Psoas muscle (tissue), 8 donors: ENCODE results near the gene NOD2. TPM values are rescaled to one million over a fixed set of nuclear protein-coding genes. Genes with fewer than 3 reads are reported as not detected.
A peak's percentile ranks its signal among the peaks of the same experiment; 100 is the strongest.

Source experiments
- ATAC-seq, 4 donors: fragments of 200-7000 bp; cut with Tn5 transposase; one replicate each; pipeline ENCODE4 v1.9.1; 2020; ENCODE audit warnings: moderate library complexity in 3 of 4, mild to moderate bottlenecking in 2 of 4
- DNase-seq, 2 donors: peaks; one replicate each; pipeline ENCODE4 v3.0.0-alpha.2; 2020
- H3K27ac ChIP-seq: fragments of 200-600 bp; one replicate; pipeline ENCODE4 v1.8.0; 2022
- H3K27me3 ChIP-seq, 3 donors: fragments of 200-600 bp in 1 of 3; one replicate each; pipeline versions ENCODE4 v1.6.1 to v1.8.0; 2013 to 2022; ENCODE audit warnings: low read length in 2 of 3, mild to moderate bottlenecking in 2 of 3, moderate library complexity in 1 of 3; ENCODE audit not compliant: insufficient read depth in 3 of 3
- H3K36me3 ChIP-seq, 2 donors: fragments of 200-600 bp in 1 of 2; one replicate each; pipeline versions ENCODE4 v1.6.1 to v1.8.0; 2013 to 2022; ENCODE audit warnings: low read depth in 1 of 2, mild to moderate bottlenecking in 1 of 2, moderate library complexity in 1 of 2; ENCODE audit not compliant: insufficient read depth in 1 of 2
- H3K4me1 ChIP-seq: fragments of 200-600 bp; one replicate; pipeline ENCODE4 v1.8.0; 2022
- H3K4me3 ChIP-seq: fragments of 200-600 bp; one replicate; pipeline ENCODE4 v1.8.0; 2022; ENCODE audit warnings: mild to moderate bottlenecking
- H3K9me3 ChIP-seq: fragments of 200-600 bp; one replicate; pipeline ENCODE4 v1.8.0; 2022
- WGBS, 3 donors: extraction: QIAGEN DNeasy Blood & Tissue Kit; methylation state at CpG; one replicate each; pipeline versions ENCODE4 v1.1.6 to v1.1.7; 2013; 5-methylcytosine and 5-hydroxymethylcytosine counted together
- intact Hi-C, 2 donors: fragments of 100-400 bp; cut with DNase I; formaldehyde crosslinking; loops; one replicate each; pipeline versions ENCODE4 v1.11.0 to v1.14.2; 2022
- polyA plus RNA-seq, 3 donors: library from polyadenylated mRNA; stranded (reverse); fragments of 200-250 nt; gene quantifications; one replicate each; pipeline ENCODE4 v1.2.3, GENCODE V29; 2013
- total RNA-seq, 4 donors: library from RNA; stranded (reverse); fragmentation: NEBNext Ultra II Directional in 2 of 4; extraction: Animal tissue kit (Norgen Biotek cat#: 25700) in 2 of 4; gene quantifications; one replicate each; pipeline versions ENCODE4 v1.2.1 to v1.2.4, GENCODE V29; 2021 to 2023
- TF ChIP-seq, protein P1 (sequence below): fragments of 200-600 bp; IDR thresholded peaks from one replicate; pipeline ENCODE4 v1.8.0; 2022; ENCODE audit warnings: antibody characterized with exemption
- donor health status: healthy with polysubstance abuse.
- donor health status: DM: no; HTN: no; CAD: no; lungs with moderate emphysema.
- donor health status: Bipolar disorder and iron deficiency.
- donor health status: healthy.
- donor health status: DM: yes; HTN: yes; CAD: no.
- donor health status: DM: no; HTN: no; CAD: no.
- donor health status: DM: no; HTN: no; CAD: no.
- donor health status: DM: yes; HTN: yes; CAD: no.

NOD2 gene
- total and polyA plus RNA-seq, 7 donors: 0.07 to 0.74 (median 0.25) TPM

DNA sequence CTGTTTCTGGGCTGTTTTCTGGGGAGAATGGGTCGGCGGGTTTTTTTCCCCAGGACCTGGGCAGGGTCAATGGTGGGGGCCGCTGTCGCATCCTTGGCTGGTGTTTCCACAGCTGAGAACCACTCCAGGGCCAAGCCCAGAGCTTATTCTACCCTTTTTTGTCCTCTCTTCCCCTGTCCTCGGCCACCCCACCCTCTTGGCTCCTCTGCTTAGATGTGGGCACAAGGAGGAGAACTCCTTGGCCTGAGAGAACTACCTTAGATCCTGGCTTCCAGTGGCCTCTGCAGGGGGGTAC lies 4.0 kb downstream of the NOD2 start:
- no peaks in the 10 kb centered on the region for H3K9me3 ChIP-seq
- H3K4me1 ChIP-seq: peaks cover 39% of the 10 kb centered on the region
- intact Hi-C loops: loop anchor here in 1 of 2 donors (10.0 kb wide), 1 partner anchor 107 kb away; no protein-coding TSS in a partner anchor
- no peaks in the 10 kb centered on the region for H3K36me3 ChIP-seq
- TF ChIP-seq, protein P1, sequence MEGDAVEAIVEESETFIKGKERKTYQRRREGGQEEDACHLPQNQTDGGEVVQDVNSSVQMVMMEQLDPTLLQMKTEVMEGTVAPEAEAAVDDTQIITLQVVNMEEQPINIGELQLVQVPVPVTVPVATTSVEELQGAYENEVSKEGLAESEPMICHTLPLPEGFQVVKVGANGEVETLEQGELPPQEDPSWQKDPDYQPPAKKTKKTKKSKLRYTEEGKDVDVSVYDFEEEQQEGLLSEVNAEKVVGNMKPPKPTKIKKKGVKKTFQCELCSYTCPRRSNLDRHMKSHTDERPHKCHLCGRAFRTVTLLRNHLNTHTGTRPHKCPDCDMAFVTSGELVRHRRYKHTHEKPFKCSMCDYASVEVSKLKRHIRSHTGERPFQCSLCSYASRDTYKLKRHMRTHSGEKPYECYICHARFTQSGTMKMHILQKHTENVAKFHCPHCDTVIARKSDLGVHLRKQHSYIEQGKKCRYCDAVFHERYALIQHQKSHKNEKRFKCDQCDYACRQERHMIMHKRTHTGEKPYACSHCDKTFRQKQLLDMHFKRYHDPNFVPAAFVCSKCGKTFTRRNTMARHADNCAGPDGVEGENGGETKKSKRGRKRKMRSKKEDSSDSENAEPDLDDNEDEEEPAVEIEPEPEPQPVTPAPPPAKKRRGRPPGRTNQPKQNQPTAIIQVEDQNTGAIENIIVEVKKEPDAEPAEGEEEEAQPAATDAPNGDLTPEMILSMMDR: no peak
- no peak for ATAC-seq
- WGBS, 3 donors: 89 to 99% (median 93%) methylated on average over 5 of the region's 5 CpGs
- H3K4me3 ChIP-seq: no peak overlapping the region
- DNase-seq: no peak
- peak overlapping the region; percentile 67 for H3K27ac ChIP-seq
- no peaks in the 10 kb centered on the region for H3K27me3 ChIP-seq

DNA sequence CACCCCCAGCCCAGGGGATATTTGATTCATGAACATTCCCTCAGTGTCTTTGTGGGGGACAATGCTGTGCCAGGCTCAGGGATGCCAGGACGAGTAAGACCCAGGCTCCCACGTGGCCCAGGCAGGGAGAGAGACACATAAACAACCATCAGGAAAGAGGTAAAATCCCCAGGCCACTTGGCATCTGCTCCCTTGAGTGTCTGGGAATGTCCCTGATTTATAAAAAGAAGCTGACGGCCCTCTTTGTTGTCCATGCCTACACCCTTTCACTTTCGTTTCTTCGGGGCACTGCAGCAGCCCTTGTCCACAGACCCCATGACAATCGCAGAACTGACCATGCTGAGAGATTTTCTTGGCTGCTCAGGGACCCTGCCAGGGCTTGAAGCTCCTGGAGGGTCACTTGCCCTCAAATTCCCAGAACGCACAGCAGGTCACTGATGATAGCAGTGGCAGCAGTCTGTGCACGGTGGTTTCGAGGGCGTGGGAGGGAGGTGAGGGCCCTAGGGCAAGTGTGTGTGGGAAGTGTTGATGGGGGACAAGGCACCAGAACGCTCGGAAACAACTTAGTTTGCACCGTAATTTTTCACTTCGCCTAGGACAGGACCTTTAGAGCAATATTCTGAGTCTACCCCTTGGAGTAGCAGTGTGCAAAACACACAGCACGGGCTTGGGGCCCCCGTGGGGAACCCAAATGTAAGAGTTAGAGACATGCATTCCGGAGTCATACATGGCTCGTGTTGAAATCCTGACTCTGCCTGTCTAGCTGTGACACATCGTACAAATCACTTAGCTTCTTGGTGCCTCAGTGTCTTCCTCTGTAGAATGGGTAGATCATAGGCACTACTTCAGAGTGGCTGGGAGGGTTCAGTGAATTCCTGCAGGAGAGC lies 4.7 kb downstream of the NOD2 start:
- 30 to 45% (median 31%) methylated on average over 19 of the region's 19 CpGs for WGBS, 3 donors
- no peaks in the 10 kb centered on the region for H3K27me3 ChIP-seq
- ATAC-seq (peak; percentile 60 to 79 (median 72)), DNase-seq (no peak)
- TF ChIP-seq, protein P1: no peak
- intact Hi-C loops: loop anchor here in 1 of 2 donors (10.0 kb wide), 1 partner anchor 107 kb away; no protein-coding TSS in a partner anchor
- H3K27ac ChIP-seq: peak overlapping the region; percentile 67
- peaks cover 46% of the 10 kb centered on the region for H3K4me1 ChIP-seq
- no peaks in the 10 kb centered on the region for H3K9me3 ChIP-seq
- H3K36me3 ChIP-seq: no peaks in the 10 kb centered on the region
- H3K4me3 ChIP-seq: peak overlapping the region; percentile 58

DNA sequence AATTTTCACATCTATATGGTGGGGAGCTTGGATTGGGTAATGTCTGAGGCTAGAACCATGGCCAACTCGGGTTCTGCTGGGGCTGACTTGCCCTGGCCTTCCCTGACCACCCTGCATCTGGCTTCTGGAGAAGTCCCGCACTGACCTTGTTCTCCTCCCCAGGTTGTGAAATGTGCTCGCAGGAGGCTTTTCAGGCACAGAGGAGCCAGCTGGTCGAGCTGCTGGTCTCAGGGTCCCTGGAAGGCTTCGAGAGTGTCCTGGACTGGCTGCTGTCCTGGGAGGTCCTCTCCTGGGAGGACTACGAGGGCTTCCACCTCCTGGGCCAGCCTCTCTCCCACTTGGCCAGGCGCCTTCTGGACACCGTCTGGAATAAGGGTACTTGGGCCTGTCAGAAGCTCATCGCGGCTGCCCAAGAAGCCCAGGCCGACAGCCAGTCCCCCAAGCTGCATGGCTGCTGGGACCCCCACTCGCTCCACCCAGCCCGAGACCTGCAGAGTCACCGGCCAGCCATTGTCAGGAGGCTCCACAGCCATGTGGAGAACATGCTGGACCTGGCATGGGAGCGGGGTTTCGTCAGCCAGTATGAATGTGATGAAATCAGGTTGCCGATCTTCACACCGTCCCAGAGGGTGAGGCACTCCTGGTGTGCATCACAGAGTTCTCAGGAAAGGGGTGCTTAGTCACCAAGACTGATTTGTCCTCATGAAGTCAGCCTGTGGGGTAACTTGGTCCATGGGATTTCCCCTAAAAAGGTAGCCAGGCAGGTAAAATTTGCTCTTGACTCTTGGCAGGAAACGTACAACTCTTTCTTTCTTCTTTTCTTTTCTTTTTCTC lies 6.1 kb downstream of the NOD2 start:
- peak overlapping the region; percentile 69 for H3K27ac ChIP-seq
- TF ChIP-seq, protein P1: no peak
- ATAC-seq (peak; percentile 54 to 82 (median 72)), DNase-seq (peak in 1 of 2 donors; percentile 61)
- no peaks in the 10 kb centered on the region for H3K36me3 ChIP-seq
- H3K9me3 ChIP-seq: peaks cover 6% of the 10 kb centered on the region
- H3K4me1 ChIP-seq: peaks cover 48% of the 10 kb centered on the region
- 70 to 80% (median 74%) methylated on average over 19 of the region's 19 CpGs for WGBS, 3 donors
- intact Hi-C loops: loop anchor here in 1 of 2 donors (10.0 kb wide), 1 partner anchor 105 kb away; no protein-coding TSS in a partner anchor
- no peaks in the 10 kb centered on the region for H3K27me3 ChIP-seq
- no peak overlapping the region for H3K4me3 ChIP-seq

DNA sequence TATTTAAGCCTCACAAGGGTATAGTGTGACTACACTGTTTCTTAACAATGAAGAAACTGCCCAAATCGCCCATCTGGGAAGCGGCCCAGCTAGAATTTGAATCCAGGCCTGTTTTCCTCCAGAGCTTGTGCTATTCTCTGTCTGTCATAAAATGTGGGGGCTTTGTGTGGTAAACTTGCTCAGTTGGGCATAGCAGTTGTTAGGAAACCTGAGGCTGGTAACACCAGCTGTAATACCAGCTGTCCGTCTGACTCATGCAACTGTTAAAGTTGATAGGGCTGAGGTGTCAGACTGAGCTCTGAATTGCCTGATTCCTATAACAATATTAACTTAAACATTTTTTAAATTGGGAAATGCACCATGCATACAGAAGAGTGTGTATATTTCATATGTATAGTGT lies 9.3 kb downstream of the NOD2 start:
- Histone ChIP-seq H3K4me3 (no peak overlapping the region), H3K36me3 (no peaks in the 10 kb centered on the region), H3K9me3 (peaks cover 14% of the 10 kb centered on the region), H3K27ac (peak overlapping the region; percentile 73), H3K27me3 (no peaks in the 10 kb centered on the region), H3K4me1 (peaks cover 38% of the 10 kb centered on the region)
- 44 to 48% (median 45%) methylated on average over 3 of the region's 3 CpGs for whole genome bisulfite sequencing, 3 donors
- ATAC-seq: peak; percentile 74 to 80 (median 80)
- TF ChIP-seq, protein P1: no peak
- no peak for DNase-seq
- intact Hi-C loops: no loop called here
